H1 (cell line): ENCODE measurements around the gene CIZ1. TPM values are rescaled to one million over a fixed set of nuclear protein-coding genes. Genes with fewer than 3 reads are reported as not detected.
A peak's percentile ranks its signal among the peaks of the same experiment; 100 is the strongest.

ENCODE experiments used
- CTCF ChIA-PET: fragments of 300-600 bp; sonication (Branson Sonifier 250); formaldehyde crosslinking; loops from one replicate; lab custom pipeline; 2021; ENCODE audit not compliant: partially characterized antibody; lab: Charles Lee
- POLR2A ChIA-PET: fragments of 300-600 bp; sonication (Branson Sonifier 250); formaldehyde crosslinking; loops from one replicate; lab custom pipeline; 2021; ENCODE audit warnings: inconsistent platforms; ENCODE audit not compliant: partially characterized antibody; lab: Charles Lee
- DNase-seq, 2 experiments: peaks; one replicate each; pipeline versions ENCODE4 v3.0.0 to v3.0.0-alpha.2; 2010 to 2022; ENCODE audit warnings: low spot score in 2 of 2, low read depth in 1 of 2, mixed read lengths in 1 of 2
- FAIRE-seq: peaks from 2 replicates; lab custom pipeline; 2011; peaks lifted over from hg19 to GRCh38; lab: Jason Lieb, UNC
- H2AFZ ChIP-seq: 2 replicates; pipeline ENCODE4 v1.8.1; 2012; ENCODE audit warnings: low read length, inconsistent platforms
- H2AK5ac ChIP-seq: 2 replicates; pipeline ENCODE4 v1.6.1; 2013; ENCODE audit warnings: low read depth, low read length
- H2BK120ac ChIP-seq: replicated peaks from 2 replicates; pipeline ENCODE3; 2013; ENCODE audit warnings: low read depth, low read length, inconsistent platforms
- H2BK12ac ChIP-seq: 2 replicates; pipeline ENCODE4 v1.6.1; 2013; ENCODE audit warnings: low read depth, low read length
- H2BK15ac ChIP-seq: 2 replicates; pipeline ENCODE4 v1.6.1; 2013; ENCODE audit warnings: low read length
- H2BK20ac ChIP-seq: 2 replicates; pipeline ENCODE4 v1.6.1; 2013; ENCODE audit warnings: low read length
- H2BK5ac ChIP-seq: 2 replicates; pipeline ENCODE4 v1.6.1; 2013; ENCODE audit warnings: low read depth, low read length
- H3K14ac ChIP-seq: 2 replicates; pipeline ENCODE4 v1.6.1; 2013; ENCODE audit warnings: inconsistent platforms; ENCODE audit not compliant: insufficient read length
- H3K18ac ChIP-seq: 2 replicates; pipeline ENCODE4 v1.6.1; 2013; ENCODE audit warnings: low read length; ENCODE audit errors: extremely low read depth
- H3K23ac ChIP-seq: 2 replicates; pipeline ENCODE4 v1.6.1; 2013; ENCODE audit warnings: inconsistent platforms; ENCODE audit not compliant: insufficient read length
- H3K23me2 ChIP-seq: 2 replicates; pipeline ENCODE4 v1.6.1; 2013; ENCODE audit warnings: low read depth, low read length
- H3K27ac ChIP-seq: 2 replicates; pipeline ENCODE4 v1.6.1; 2011; ENCODE audit warnings: low read depth, low read length, inconsistent platforms
- H3K27me3 ChIP-seq, 4 experiments: replicated peaks in 1 of 4; 1 replicate in 1 of 4; 2 replicates in 3 of 4; pipeline versions ENCODE4 v1.6.1 to v1.8.1; 2011 to 2013; ENCODE audit warnings: low read length in 3 of 4, mild to moderate bottlenecking in 3 of 4, inconsistent platforms in 2 of 4, mixed read lengths in 2 of 4, moderate library complexity in 1 of 4; ENCODE audit not compliant: control insufficient read depth in 3 of 4, insufficient read depth in 3 of 4; ENCODE audit errors: extremely low read depth in 1 of 4
- H3K36me3 ChIP-seq, 4 experiments: 2 replicates each; pipeline versions ENCODE4 v1.6.1 to v1.8.1; 2011 to 2013; ENCODE audit warnings: mild to moderate bottlenecking in 4 of 4, low read length in 3 of 4, moderate library complexity in 2 of 4, control low read depth in 1 of 4, inconsistent platforms in 1 of 4; ENCODE audit not compliant: insufficient read depth in 4 of 4, control insufficient read depth in 2 of 4
- H3K4ac ChIP-seq: replicated peaks from 2 replicates; pipeline ENCODE3; 2013; ENCODE audit warnings: low read length, low read depth, mixed read lengths, inconsistent platforms; ENCODE audit not compliant: insufficient read length
- H3K4me1 ChIP-seq, 4 experiments: replicated peaks in 1 of 4; 1 replicate in 1 of 4; 2 replicates in 3 of 4; pipeline versions ENCODE4 v1.6.1 to v1.8.1; 2011 to 2013; ENCODE audit warnings: low read length in 3 of 4, inconsistent platforms in 2 of 4, mixed read lengths in 1 of 4; ENCODE audit not compliant: insufficient read depth in 4 of 4, control insufficient read depth in 3 of 4
- H3K4me2 ChIP-seq, 2 experiments: 2 replicates each; pipeline versions ENCODE4 v1.6.1 to v1.8.1; 2011 to 2013; ENCODE audit warnings: low read depth in 2 of 2, low read length in 2 of 2, control low read depth in 1 of 2, inconsistent platforms in 1 of 2, mild to moderate bottlenecking in 1 of 2; ENCODE audit not compliant: insufficient read depth in 1 of 2
- H3K4me3 ChIP-seq, 4 experiments: fragments of 200-600, 300-600 bp in 1 of 4; sonication (generic), shearing (Covaris generic), sonication (Bioruptor Twin) in 1 of 4; 2 replicates each; pipeline versions ENCODE4 v1.5.1 to v1.8.1; 2011 to 2016; ENCODE audit warnings: low read length in 4 of 4, low read depth in 3 of 4, control low read depth in 2 of 4, inconsistent platforms in 2 of 4, mild to moderate bottlenecking in 2 of 4, mixed read lengths in 1 of 4, moderate library complexity in 1 of 4; ENCODE audit not compliant: insufficient read depth in 2 of 4; ENCODE audit errors: extremely low read depth in 1 of 4
- H3K56ac ChIP-seq: replicated peaks from 2 replicates; pipeline ENCODE3; 2013; ENCODE audit warnings: low read depth, mild to moderate bottlenecking, mixed read lengths, low read length, inconsistent platforms; ENCODE audit not compliant: insufficient read length
- H3K79me1 ChIP-seq: 2 replicates; pipeline ENCODE4 v1.6.1; 2013; ENCODE audit warnings: low read depth, low read length, control low read depth
- H3K79me2 ChIP-seq, 2 experiments: 2 replicates each; pipeline versions ENCODE4 v1.6.1 to v1.8.1; 2012 to 2013; ENCODE audit warnings: low read length in 2 of 2, mild to moderate bottlenecking in 2 of 2, inconsistent platforms in 1 of 2; ENCODE audit not compliant: insufficient read depth in 2 of 2, control insufficient read depth in 1 of 2
- H3K9ac ChIP-seq, 4 experiments: replicated peaks in 1 of 4; 1 replicate in 1 of 4; 2 replicates in 3 of 4; pipeline versions ENCODE4 v1.6.1 to v1.8.1; 2011 to 2013; ENCODE audit warnings: low read depth in 3 of 4, low read length in 3 of 4, control low read depth in 2 of 4, mild to moderate bottlenecking in 2 of 4, moderate library complexity in 2 of 4, inconsistent platforms in 1 of 4; ENCODE audit errors: extremely low read depth in 1 of 4
- H3K9me3 ChIP-seq, 2 experiments: 2 replicates each; pipeline versions ENCODE4 v1.6.1 to v1.8.1; 2012 to 2013; ENCODE audit warnings: mild to moderate bottlenecking in 2 of 2, moderate library complexity in 2 of 2, control low read depth in 1 of 2, inconsistent platforms in 1 of 2, low read depth in 1 of 2, low read length in 1 of 2, mixed read lengths in 1 of 2; ENCODE audit not compliant: insufficient read depth in 2 of 2
- H4K20me1 ChIP-seq, 2 experiments: replicated peaks in 1 of 2; 2 replicates each; pipeline versions ENCODE3 to v1.8.1; 2011 to 2013; ENCODE audit warnings: inconsistent platforms in 2 of 2, low read length in 2 of 2, mild to moderate bottlenecking in 1 of 2; ENCODE audit not compliant: insufficient read depth in 2 of 2, control insufficient read depth in 1 of 2
- H4K5ac ChIP-seq: 2 replicates; pipeline ENCODE4 v1.6.1; 2013; ENCODE audit warnings: low read length, low read depth, mixed read lengths, inconsistent platforms; ENCODE audit not compliant: insufficient read length
- H4K8ac ChIP-seq: 2 replicates; pipeline ENCODE4 v1.8.0; 2013; ENCODE audit warnings: mild to moderate bottlenecking, moderate library complexity, low read length, inconsistent platforms; ENCODE audit not compliant: insufficient read depth; ENCODE audit errors: extremely low read depth
- H4K91ac ChIP-seq: replicated peaks from 2 replicates; pipeline ENCODE3; 2013; ENCODE audit warnings: low read length, mixed read lengths, inconsistent platforms; ENCODE audit not compliant: insufficient read length
- EP300 ChIP-seq, 2 experiments: IDR thresholded peaks; 1 replicate in 1 of 2; 2 replicates in 1 of 2; pipeline ENCODE4 v1.6.1; 2011 to 2012; ENCODE audit warnings: low read depth in 2 of 2, low read length in 2 of 2, mild to moderate bottlenecking in 2 of 2, borderline replicate concordance in 1 of 2, inconsistent platforms in 1 of 2, moderate library complexity in 1 of 2
- GABPA ChIP-seq: IDR thresholded peaks from 2 replicates; pipeline ENCODE4 v1.6.1; 2011; ENCODE audit warnings: mild to moderate bottlenecking, low read length, moderate library complexity, borderline replicate concordance; ENCODE audit not compliant: insufficient read depth
- MAFK ChIP-seq: IDR thresholded peaks from 2 replicates; pipeline ENCODE4 v1.6.1; 2012; ENCODE audit warnings: low read depth, mild to moderate bottlenecking, improper control_type of control experiment, low read length
- TEAD4 ChIP-seq: IDR thresholded peaks from 2 replicates; pipeline ENCODE4 v1.6.1; 2012; ENCODE audit warnings: low read depth, low read length, inconsistent platforms, mixed read lengths
- WGBS, 2 experiments: shearing (Covaris generic) in 1 of 2; methylation state at CpG; one replicate each; pipeline versions ENCODE4 v1.1.6 to v1.1.7; 2013 to 2015; ENCODE audit warnings: low lambda C conversion rate in 2 of 2, mixed read lengths in 2 of 2, inconsistent platforms in 1 of 2, low coverage in 1 of 2, missing lambda C conversion rate in 1 of 2; ENCODE audit not compliant: insufficient replicate concordance in 2 of 2, insufficient coverage in 1 of 2, insufficient read length in 1 of 2; ENCODE audit errors: extremely low coverage in 1 of 2, missing lambda C conversion rate in 1 of 2; 5-methylcytosine and 5-hydroxymethylcytosine counted together
- polyA plus RNA-seq, 7 experiments: library from polyadenylated mRNA; depleted of rRNA in 3 of 7; stranded (reverse) in 5 of 7; unstranded in 2 of 7; fragments of >200 nt in 5 of 7; fragments of 200-250 nt in 2 of 7; gene quantifications; 1 replicate in 5 of 7; 2 replicates in 1 of 7; 4 replicates in 1 of 7; pipeline versions ENCODE4 v1.2.1 to v1.2.3, GENCODE V29; 2011 to 2013; ENCODE audit warnings: missing spikeins in 2 of 7, mixed read lengths in 2 of 7
- total RNA-seq: library from RNA; stranded (reverse); fragmentation: NEBNext Ultra II Directional; extraction: Animal tissue kit (Norgen Biotek cat#: 25700); gene quantifications from 2 replicates; pipeline ENCODE4 v1.2.1, GENCODE V29; 2021

Gene CIZ1
- total and polyA plus RNA-seq, 2 of the 8 experiments (the other 6 are each of a cell fraction or from before 2014, with no cell fraction given) = 66.0 to 107 TPM

DNA sequence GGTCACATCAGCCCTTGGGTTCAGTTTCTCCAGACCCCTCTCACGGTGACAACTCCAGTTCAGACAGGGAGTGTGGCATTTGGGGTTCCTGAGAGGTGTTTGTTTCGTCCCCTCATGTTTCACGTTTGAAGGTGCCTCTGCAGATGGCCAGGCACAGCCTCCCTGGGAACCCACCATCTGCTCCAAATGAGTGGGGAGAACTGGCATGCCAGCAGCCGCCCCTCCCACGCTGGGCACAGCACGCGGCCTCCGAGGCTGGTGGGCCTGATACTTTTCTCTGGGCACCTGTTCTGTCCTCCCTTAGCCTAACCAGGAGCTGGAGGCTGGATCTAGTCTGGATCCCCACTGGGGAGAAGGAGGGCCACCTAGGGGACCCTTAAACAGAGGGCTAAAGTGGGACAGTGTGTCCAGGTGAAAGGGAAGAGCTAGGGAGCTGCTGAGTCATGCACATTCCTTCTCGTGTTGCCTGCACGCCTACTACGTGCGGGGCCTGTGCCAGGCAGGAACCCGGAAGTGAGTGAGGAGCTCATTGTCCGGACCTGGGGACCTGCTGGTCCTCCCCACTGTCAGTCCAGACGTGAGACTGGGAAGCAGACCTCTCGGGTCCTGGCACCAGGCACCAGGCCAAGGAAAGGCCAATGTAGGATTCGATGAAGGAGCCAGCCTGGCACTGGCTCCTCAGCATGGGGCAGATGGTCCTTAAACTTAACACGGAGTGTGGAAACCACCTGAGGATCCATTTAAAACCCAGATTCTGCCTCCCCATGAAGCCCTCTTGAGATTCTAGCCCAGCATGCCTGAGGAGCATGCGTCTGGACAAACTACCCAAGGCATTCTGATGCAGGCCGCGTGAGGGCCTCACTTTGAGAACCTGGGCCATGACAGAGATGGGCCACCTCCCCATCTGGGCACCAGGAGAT is 23.5 kb upstream of the CIZ1 start:
- Histone ChIP-seq H3K4me2 (no peak overlapping the region), H3K9ac (no peak overlapping the region; a peak in 2 of 7 replicates), H3K79me1 (no peaks in the 10 kb centered on the region; the same call in none of the 2 replicates), H2AFZ (no peak overlapping the region), H3K27ac (no peak overlapping the region), H2AK5ac (no peak overlapping the region), H4K8ac (peak overlapping the region; percentile 87), H2BK15ac (no peak overlapping the region; the same call in 1 of the 2 replicates), H2BK120ac (no peak overlapping the region), H2BK5ac (peak overlapping the region; percentile 60), H3K4me1 (peaks cover 0 to 12% (median 5%) of the 10 kb centered on the region in 4 experiments; a peak in 5 of 7 replicates), H3K36me3 (peaks cover 0 to 3% (median under 1%) of the 10 kb centered on the region in 4 experiments; a peak in 4 of 8 replicates), H2BK20ac (no peak overlapping the region), H4K20me1 (peaks cover 1 to 10% of the 10 kb centered on the region in 2 experiments), H3K18ac (no peak overlapping the region), H3K14ac (no peak overlapping the region), H3K27me3 (no peaks in the 10 kb centered on the region), H3K23ac (no peak overlapping the region), H4K91ac (no peak overlapping the region), H3K4me3 (no peak overlapping the region), H4K5ac (no peak overlapping the region), H3K4ac (no peak overlapping the region), H3K23me2 (0 out of 2 replicates have a peak, but pooled peaks cover 2% of the 10 kb centered on the region), H3K56ac (no peak overlapping the region), H2BK12ac (peak overlapping the region; percentile 14; the same call in 1 of the 2 replicates), H3K9me3 (no peaks in the 10 kb centered on the region), H3K79me2 (no peaks in the 10 kb centered on the region; a peak in 1 of 4 replicates)
- POLR2A ChIA-PET = interaction anchor here (0.8 to 2.7 kb wide), 10 partner anchors 8 to 338 kb away, joined by 3 to 7 read pairs (median 3); partner anchors contain the start of genes DNM1 and SPTAN1
- TF ChIP-seq MAFK = peak; percentile 18; the same call in 1 of the 2 replicates
- TF ChIP-seq GABPA = no peak
- no peak for TF ChIP-seq EP300 (IDR thresholded peaks at IDR 0.05; ENCODE audit: borderline replicate concordance in 1 of 2, low read depth in 2 of 2, low read length in 2 of 2)
- no peak for TF ChIP-seq TEAD4
- CTCF ChIA-PET = interaction anchor here (0.8 to 1.4 kb wide), 2 partner anchors 13 to 31 kb away, joined by 3 to 7 read pairs; no protein-coding TSS in a partner anchor
- DNase-seq (no peak), FAIRE-seq (no peak)
- 87% methylated on average over 21 of the region's 21 CpGs; no CpG with 5 or more reads in 1 of the 2 experiments for WGBS, 2 experiments
